Measurements from ENCODE around the gene TBX19. TPM values are rescaled to one million over a fixed set of nuclear protein-coding genes. Genes with fewer than 3 reads are reported as not detected.
A peak's percentile ranks its signal among the peaks of the same experiment; 100 is the strongest.

TBX19 gene
- total and polyA plus RNA-seq, 2 experiments from 2014 or later = 1.4 to 1.7 TPM

GRCh38 chr1:168362991-168363390 is 82.3 kb downstream of the TBX19 start:
- DNase-seq (ENCODE audit: low read depth in 1 of 2, low spot score in 1 of 2) = peak; percentile 23 to 39
- H3K4me3 ChIP-seq = no peak overlapping the region

More at GRCh38 chr1:168362991-168363390, 82.3 kb downstream of the TBX19 start:
- Histone ChIP-seq H3K27me3 (no peaks in the 10 kb centered on the region), H3K4me1 (ENCODE audit: low read depth) (peaks cover 60% of the 10 kb centered on the region), H3K36me3 (no peaks in the 10 kb centered on the region), H3K27ac (peak overlapping the region; percentile 86), H3K9me3 (ENCODE audit: low read depth) (no peaks in the 10 kb centered on the region)
- TF ChIP-seq CTCF (IDR thresholded peaks at IDR 0.05; ENCODE audit: low read depth, low read length) = no peak

Other genes with a start within 250 kb of the TBX19 start
- gene GPR161, start 143.9 kb upstream of the TBX19 start, total RNA-seq = 15.5 and 17.0 TPM in 2 replicates
- gene GPR161, start 143.9 kb upstream of the TBX19 start, polyA plus RNA-seq = 27.6 and 29.7 TPM in 2 replicates
- gene TIPRL, start 101.9 kb upstream of the TBX19 start, total RNA-seq = 26.7 and 35.1 TPM in 2 replicates
- 44.0 and 57.3 TPM in 2 replicates for gene TIPRL, start 101.9 kb upstream of the TBX19 start, polyA plus RNA-seq
- 12.0 and 20.7 TPM in 2 replicates for gene SFT2D2, start 54.9 kb upstream of the TBX19 start, total RNA-seq
- gene SFT2D2, start 54.9 kb upstream of the TBX19 start, polyA plus RNA-seq = 25.6 and 32.7 TPM in 2 replicates